Activated CD4-positive, alpha-beta T cell treated with anti-CD3 and anti-CD28 coated beads, Interleukin-10, Interleukin-2, amounts not matched to agents 100 ng/mL and 50 ng/mL, durations not matched to agents 16 hours and 8 hours (primary cell): ENCODE results near the gene ZNF680.
"Not testable (repeated sequence)": the region's sequence is repeated elsewhere in the genome, so short reads cannot be mapped to it uniquely, and the experiment has no call there.

ENCODE experiments used
- DNase-seq: peaks from one replicate; pipeline ENCODE4 v3.0.0-alpha.2; 2020

The ZNF680 gene

DNA sequence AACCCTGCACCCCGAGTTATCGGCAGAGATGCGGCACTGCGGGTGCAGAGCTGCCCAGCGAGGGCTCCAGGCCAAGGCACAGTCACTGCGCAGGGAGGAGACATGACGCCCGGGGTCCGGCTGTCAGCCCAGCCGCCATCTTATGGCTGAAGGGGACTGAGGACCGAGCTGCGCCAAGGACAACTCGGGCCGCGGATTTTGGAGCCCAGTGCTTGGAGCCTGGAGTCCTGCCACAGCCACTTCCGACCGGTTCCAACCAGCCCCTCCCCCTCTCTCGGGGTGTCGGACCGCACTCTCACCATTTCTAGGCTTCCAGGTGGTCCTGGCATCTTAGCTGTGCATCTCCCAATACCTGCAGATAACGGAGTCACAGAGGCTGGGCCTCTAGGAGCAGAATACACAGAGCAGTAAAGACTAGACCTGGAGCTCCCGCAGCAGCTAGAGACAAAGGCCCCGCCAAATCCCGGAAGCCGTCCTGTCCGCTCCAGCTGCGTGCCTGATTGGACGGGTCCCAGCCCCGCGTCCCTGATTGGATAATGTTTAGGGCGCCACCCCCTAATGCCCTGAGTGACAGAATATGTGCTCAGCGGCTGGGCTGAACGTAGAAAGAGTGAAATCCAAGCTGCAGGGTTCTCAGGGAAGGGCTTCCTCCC is at the start of gene ZNF680:
Gene ZNF680 (minus strand): TSS at position 446 of the 653 bp plus-strand sequence. CDS start 117 bp downstream, at position 329.
- peak; percentile 94 for DNase-seq

DNA sequence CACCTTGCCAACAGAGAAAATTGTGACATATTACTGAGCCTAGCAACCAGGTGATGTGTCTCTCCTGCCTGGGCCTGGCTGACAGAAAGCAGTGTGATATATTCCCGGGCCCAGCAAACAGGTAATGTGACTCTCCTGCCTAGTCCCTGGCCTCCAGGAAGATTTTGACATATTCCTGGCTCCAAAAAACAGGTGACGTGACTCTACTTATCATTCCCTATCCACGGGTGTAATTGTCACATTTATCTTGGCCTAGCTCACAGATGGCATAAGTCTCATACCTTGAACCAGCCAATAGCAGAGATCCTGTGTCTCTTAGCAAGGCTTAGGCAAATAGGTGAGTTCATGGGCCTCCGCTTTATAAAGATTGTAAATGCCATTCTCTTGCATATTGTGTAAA is 49.6 kb upstream of the ZNF680 start:
- DNase-seq: no peak

DNA sequence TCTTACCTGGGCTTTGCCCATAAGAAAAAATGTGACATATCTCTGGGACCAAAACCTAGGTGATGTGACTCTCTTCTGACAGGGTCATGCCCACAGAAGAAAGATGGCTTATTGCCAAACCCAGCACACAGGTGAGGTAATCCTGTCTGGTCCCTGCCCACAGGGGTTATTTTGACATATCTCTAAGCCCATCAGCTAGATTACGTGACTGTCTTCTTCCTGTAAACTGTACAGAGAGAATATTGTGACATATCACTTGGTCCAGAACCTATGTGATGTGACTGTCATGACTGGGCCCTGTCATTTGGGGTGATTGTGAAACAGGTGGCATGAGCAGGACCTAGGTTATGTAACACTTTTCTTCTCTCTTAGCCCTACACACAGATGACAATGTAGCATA is 48.8 kb upstream of the ZNF680 start:
- no peak for DNase-seq

- DNase-seq: no peak
Measured at GRCh38 chr7:64610997-64611396, 48.1 kb upstream of the ZNF680 start.

GRCh38 chr7:64608116-64608910 is 45.4 kb upstream of the ZNF680 start:
- no peak for DNase-seq

- no peak for DNase-seq
Measured at GRCh38 chr7:64606385-64606784, 43.5 kb upstream of the ZNF680 start.

- no peak for DNase-seq
Measured at GRCh38 chr7:64603271-64603670, 40.4 kb upstream of the ZNF680 start.

GRCh38 chr7:64602518-64602917 is 39.6 kb upstream of the ZNF680 start:
- DNase-seq: no peak

- DNase-seq: no peak
Measured at GRCh38 chr7:64602086-64602485, 39.2 kb upstream of the ZNF680 start.

DNA sequence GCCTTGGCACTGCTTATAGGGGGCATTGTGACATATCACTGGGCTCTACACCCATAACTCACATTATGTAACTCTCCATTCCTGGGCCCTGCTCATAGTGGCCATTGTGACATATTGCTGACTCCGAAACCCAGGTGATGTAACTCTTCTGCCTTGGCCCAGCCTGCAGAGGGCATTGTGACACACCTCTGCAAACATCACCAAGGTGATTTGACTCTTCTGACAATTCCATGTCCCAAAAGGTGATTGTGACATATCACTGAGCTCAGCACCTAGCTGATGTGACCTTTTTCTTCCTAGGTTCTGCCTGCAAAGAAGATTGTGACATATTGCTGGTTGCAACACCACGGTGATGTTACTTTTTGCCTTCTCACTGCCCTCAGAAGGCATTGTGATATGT is 36.5 kb upstream of the ZNF680 start:
- no peak for DNase-seq

- DNase-seq: no peak
Measured at GRCh38 chr7:64590971-64591370, 28.1 kb upstream of the ZNF680 start.

DNA sequence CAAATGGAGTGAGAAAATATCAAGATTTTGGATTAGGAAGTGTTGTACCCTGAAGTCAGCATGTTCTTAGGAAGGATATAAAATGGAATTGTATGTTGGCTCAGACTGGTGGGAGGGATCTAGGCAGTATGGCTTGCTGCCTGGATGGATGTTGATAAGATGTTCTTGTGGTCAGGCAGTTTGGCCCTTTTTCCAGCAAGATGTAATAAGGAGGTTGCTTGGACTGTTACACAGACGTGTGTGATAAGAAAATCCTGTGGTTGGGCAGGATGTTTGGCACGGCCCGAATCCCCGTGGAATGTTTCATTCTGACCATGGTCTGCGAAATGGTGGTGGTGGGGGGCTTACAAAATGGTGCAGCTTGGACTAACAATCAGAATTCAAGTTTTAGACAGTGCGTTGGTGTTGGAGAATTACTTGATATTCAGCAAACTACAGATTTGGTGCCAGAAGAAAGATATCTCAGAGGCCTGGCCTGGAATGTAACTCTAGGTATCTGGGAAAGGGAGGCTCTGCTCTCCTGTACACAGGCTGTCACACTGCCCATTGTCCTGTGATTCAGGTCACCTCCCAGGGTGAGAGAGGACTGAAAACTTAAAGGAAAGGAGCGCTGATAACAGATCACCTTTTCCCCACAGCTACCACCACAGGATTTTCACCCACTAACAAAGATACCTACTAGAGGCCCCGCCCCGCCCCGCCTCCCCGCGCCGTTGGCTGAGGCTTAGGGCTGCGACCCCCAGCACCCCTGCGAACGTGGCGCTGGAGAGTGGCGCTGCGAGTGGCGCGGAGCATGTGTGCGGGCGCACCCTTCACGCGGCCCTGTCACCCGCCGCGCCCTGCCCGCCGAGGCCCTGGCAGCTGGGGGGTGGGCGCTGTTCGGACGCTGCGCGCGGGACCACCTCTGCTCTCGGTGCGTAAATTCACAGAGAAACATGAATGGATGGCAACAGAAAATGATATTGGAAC is 19.3 kb upstream of the ZNF680 start:
- no peak for DNase-seq

GRCh38 chr7:64581391-64581790 is 18.5 kb upstream of the ZNF680 start:
- DNase-seq: no peak

GRCh38 chr7:64574540-64575099 is 11.7 kb upstream of the ZNF680 start:
- DNase-seq: no peak

GRCh38 chr7:64570284-64570605 is 7.4 kb upstream of the ZNF680 start:
- DNase-seq: not testable (repeated sequence)

DNA sequence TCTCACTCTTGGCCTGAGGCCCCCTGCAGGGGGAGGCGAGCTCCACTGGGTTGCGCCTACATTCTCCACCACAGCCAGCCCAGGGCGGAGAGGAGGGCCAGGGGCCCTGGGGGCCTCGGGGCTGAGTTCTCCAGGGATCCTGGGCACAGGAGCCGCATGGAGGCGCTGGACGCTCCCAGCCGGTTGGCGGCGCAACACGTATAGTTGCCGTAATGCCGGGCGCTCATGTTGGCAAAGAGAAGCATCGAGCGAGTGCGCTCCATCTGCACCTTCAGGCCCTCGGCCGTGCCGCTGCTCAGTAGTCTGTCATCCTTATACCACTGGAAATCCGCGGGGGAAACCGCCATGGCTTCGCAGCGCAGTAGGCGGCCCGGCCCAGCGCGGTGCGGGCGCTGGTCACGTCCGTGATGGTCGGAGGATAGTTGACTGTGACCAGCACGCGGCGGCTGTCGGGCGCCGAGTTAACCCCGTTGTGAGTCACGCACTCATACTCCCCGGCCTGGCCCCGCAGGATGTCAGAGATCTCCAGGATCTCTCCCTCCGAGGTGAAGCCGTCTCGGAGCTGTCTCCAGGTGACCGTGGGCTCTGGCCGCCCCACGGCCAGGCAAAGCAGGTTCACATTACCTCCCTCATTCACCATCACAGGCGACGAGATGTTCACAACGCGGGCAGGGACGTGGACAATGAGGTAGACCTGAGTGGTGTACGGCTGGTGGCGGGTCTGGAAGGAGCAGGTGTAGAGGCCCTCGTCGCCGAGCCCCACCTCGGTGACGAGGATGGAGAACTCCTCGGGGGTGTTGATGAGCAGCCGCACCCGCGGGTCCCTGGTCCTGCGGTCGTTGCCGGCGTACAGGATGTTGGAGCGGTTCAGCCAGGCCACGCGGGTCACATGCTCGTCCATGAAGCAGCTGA is 6.8 kb upstream of the ZNF680 start:
- DNase-seq: peak; percentile 3

DNA sequence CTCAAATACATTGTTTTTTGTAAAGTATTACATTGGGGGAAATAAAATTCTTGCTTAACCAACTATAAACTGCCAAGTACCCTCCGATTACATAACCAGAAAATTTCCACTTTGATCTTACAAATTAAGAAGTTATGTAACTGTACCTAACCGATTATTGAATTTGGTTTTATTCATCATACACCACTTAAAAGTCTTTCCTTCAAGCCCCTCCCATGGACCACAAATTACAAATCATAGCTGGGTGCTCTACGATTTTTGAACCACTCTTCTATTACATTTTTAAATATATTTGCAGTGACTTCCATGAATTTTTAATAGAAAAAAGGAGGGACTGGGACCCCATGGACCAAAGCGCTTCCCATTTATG is 630 bp downstream of the ZNF680 start:
- no peak for DNase-seq

GRCh38 chr7:64559206-64559605 is 3.7 kb downstream of the ZNF680 start:
- DNase-seq: no peak

GRCh38 chr7:64558781-64559180 is 4.1 kb downstream of the ZNF680 start:
- no peak for DNase-seq

DNA sequence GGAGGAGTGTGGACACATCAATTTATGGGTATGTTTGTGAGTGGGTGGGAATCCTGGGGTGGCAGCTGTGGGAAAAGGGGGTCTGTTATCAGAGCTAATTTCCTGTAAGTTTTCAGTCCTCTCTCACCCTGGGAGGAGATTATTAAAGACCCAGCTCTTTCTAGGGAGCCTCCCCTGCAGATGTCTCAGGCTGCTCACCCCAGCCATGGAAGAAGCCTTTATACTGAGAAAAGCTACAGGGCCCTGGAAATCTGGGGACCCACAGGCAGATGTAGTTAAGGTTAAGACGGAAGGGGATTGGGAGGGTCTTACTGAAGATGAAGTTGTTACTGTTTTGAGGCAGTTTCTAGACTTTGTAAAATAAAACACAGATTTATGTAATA is 4.6 kb downstream of the ZNF680 start:
- DNase-seq: no peak

DNA sequence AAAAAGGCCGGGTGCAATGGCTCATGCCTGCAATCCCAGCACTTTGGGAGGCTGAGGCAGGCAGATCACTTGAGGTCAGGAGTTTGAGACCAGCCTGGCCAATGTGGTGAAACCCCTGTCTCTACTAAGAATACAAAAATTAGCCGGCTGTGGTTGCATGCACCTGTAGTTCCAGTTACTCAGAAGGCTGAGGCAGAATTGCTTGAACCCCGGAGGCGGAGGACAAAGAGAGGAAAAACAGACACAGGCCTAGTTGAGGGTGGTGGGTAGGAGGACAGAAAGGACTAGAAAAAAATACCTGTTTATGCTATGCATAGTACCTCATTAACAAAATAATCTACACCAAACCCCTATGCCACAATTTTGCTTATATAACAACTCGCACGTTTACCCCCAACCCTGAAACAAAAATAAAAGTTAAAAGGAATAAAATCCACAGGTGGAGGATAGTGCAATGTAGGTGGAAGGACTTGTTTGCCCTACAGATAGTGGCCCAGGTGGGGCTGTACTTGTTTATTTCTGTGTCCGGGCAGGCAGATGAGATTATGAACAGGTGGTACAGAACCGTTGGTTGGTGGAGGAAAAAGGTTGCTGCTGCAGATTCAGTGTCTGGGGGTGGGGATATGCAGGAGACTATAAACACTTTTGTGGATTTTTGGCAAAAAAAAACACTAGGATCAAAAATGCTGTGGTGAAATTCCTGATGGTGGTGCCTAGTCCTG is 5.1 kb downstream of the ZNF680 start:
- DNase-seq: no peak
